ENCODE results near the gene ZNF493.
A peak's percentile ranks its signal among the peaks of the same experiment; 100 is the strongest.

The ZNF493 gene

DNA sequence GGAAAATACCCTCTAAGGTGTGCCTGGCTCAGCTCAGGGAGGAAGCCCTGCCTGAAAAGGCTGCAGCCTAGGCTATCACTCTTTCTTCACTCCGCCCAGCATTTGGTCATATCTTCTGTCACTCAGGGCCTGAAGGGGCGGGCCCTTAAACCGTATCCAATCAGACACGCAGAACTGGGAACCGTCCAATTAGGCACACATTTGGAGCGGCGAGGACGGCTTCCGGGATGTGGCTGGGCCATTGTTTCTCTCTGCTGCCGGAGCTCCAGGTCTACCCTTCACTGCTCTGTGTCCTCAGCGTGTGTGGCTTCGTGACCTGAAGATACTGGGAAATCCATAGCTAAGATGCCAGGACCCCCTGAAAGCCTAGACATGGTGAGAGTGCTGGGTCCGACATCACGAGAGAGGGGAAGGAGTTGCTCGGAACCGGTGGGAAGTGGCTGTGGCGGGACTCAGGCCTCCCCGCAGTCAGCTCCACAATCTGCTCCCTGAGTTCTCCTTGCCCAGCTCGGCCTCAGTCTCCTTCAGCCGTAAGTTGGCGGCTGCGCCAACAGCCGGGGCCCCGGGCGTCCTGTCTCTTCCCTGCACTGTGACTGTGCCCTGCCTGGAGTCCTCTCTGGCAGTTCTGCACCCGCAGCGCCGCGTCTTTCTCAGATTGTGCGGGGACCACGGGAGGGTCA lies at the start of gene ZNF493:
TSS of gene ZNF493 (plus strand) at position 241 of the 680 bp plus-strand sequence. CDS start at position 346, 105 bp downstream.
- peak; percentile 76 to 77 (median 76) for DNase-seq (ENCODE audit: low read depth in 3 of 3, low spot score in 1 of 3)

DNA sequence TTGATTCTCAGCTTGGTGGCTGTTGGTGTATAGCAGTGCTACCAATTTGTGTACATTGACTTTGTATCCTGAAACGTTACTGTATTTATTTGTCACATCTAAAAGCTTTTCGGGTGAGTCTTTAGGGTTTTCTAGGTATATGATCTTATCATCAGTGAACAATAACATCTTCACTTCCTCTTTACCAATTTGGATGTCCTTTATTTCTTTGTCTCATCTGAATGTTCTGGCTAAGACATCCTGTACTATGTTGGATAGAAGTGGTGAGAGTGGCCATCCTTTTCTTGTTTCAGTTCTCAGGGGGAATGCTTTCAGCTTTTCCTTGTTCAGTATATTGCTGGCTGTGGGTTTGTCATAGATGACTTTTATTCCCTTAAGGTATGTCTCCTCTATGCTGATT lies 44.1 kb upstream of the ZNF493 start:
- DNase-seq (ENCODE audit: low read depth in 3 of 3, low spot score in 1 of 3), result no peak

DNA sequence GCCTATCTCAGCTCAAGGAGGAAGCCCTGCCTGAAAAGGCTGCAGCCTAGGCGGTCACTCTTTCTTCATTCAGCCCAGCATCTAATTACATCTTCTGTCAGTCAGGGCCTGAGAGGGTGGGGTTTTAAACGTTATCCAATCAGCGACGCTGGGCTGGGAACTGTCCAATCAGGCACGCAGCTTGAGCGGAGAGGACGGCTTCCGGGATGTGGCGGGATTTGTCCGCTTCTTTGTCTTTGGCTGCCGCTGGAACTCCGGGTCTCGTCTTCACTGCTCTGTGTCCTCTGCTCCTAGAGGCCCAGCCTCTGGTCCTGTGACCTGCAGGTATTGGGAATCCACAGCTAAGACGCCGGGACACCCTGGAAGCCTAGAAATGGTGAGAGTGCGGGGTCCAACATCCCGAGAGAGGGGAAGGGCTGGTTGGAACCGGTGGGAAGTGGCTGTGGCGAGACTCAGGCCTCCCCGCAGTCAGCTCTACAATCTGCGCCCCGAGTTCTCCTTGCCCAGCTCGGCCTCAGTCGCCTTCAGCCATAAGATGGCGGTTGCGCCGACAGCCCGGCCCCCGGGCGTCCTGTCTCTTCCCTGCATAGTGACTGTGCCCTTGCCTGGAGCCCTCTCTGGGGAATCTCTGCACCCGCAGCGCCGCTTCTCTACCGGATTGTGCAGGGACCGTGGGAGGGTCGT lies 38.0 kb upstream of the ZNF493 start, which contains the start of gene ZNF738:
TSS of gene ZNF738 (plus strand) at position 233 of the 684 bp plus-strand sequence. CDS start at position 374, 141 bp downstream.
- DNase-seq (ENCODE audit: low read depth in 3 of 3, low spot score in 1 of 3), result peak; percentile 54 to 63 (median 57)

- DNase-seq (ENCODE audit: low read depth in 3 of 3, low spot score in 1 of 3), result no peak
Measured at GRCh38 chr19:21362291-21362690, 34.6 kb upstream of the ZNF493 start.

- no peak for DNase-seq (ENCODE audit: low read depth in 3 of 3, low spot score in 1 of 3)
Measured at GRCh38 chr19:21383980-21384582, 12.9 kb upstream of the ZNF493 start.

DNA sequence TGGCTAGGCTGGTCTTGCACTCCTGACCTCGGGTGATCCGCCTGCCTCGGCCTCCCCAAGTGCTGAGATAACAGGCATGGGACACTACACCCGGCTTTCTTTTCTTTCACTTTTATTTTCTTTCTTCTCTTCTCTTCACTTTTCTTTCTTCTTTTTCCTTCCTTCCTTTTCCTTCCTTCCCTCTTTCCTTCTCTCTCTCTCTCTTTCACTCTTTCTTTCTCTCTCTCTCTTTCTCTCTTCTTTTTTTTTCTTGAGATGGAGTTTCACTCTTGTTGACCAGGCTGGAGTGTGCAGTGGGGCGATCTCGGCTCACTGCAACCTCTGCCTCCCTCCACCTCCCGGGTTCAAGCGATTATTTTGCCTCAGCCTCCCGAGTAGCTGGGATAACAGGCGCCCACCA lies 812 bp upstream of the ZNF493 start:
- DNase-seq (ENCODE audit: low read depth in 3 of 3, low spot score in 1 of 3), result no peak

DNA sequence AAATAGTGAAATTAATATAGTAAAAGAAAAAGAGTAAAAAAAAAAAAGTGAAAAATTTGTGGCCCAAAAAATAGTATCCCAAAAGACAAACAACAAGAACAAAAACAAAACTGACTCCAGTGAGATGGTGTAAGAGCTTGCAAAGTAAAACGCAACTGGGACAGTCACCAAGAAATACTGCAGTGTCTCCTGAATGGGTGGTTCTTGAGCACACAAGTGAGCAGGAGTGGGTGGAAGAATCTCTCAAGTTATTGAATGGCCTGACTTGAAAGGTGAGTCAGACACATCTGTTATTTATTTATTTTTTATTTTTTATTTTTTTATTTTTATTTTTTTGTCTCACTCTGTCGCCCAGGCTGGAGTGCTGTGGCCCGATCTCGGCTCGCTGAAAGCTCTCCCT lies 1.9 kb downstream of the ZNF493 start:
- no peak for DNase-seq (ENCODE audit: low read depth in 3 of 3, low spot score in 1 of 3)

DNA sequence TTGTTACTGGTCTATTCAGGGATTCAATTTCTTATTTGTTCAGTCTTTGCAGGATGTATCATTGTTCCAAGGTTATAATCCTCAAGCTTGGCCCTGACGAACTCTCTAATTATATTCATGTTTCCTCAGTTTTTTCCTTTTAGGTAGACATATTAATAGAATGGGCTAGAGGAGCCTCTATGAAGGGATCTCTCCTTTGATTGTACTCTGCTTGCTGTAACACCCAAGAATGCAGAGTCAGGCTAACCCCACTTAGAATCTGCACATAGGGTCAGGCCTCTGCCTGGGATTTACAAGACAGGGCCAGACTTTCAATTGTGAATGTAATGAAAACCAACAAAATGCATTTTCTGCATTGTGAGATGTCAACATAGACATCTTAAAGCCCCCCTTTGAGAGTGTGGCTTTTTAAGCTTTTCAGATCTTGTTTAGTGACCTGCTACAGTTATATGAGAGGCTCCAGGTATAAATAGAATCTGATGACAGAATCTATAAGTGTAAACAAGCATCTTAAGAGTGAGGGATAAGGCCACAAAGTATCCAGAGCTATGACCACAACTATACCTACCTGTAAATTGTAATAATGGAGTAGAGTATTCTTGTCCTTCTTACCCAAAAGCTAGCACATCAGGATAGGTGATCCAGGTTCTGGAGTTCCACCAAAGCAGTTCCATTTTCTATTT lies 5.5 kb downstream of the ZNF493 start:
- DNase-seq (ENCODE audit: low read depth in 3 of 3, low spot score in 1 of 3), result no peak

- no peak for DNase-seq (ENCODE audit: low read depth in 3 of 3, low spot score in 1 of 3)
Measured at GRCh38 chr19:21410166-21410565, 13.2 kb downstream of the ZNF493 start.

GRCh38 chr19:21422244-21422643 lies 25.3 kb downstream of the ZNF493 start:
- DNase-seq (ENCODE audit: low read depth in 3 of 3, low spot score in 1 of 3), result no peak

DNA sequence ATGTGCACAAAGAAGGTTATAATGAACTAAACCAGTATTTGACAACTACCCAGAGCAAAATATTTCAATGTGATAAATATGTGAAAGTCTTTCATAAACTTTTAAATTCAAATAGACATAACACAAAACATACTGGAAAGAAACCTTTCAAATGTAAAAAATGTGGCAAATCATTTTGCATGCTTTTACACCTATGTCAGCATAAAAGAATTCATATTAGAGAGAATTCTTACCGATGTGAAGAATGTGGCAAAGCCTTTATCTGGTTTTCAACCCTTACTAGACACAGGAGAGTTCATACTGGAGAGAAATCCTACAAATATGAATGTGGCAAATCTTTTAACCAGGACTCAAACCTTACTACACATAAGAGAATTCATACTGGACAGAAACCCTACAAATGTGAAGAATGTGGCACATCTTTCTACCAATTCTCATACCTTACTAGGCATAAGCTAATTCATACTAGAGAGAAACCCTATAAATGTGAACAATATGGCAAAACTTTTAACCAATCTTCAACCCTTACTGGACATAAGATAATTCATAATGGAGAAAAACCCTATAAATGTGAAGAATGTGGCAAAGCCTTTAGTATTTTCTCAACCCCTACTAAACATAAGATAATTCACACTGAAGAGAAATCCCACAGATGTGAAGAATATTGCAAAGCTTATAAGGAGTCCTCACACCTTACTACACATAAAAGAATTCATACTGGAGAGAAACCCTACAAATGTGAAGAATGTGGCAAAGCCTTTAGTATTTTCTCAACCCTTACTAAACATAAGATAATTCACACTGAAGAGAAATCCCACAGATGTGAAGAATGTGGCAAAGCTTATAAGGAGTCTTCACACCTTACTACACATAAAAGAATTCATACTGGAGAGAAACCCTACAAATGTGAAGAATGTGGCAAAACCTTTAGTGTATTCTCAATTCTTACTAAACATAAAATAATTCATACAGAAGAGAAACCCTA lies 26.4 kb downstream of the ZNF493 start:
- no peak for DNase-seq (ENCODE audit: low read depth in 3 of 3, low spot score in 1 of 3)

DNA sequence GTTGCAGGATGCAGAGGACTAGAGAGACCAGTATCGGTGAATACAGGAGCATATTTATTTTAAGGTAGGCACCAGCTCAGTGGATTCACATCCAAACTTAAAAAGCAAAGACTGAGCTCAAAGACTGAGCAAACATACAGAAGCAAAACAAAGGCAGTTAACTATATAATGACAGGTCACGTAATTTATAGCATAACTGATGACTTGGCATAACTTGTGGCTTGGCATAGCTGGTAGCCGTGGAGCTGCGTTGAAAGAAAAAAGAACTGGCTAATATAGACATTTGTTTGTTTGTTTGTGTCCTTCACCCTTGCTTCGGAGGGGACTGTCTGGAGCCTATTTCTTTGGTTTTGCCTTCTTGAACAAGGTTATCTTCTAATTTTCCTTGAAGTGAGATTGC lies 33.7 kb downstream of the ZNF493 start:
- DNase-seq (ENCODE audit: low read depth in 3 of 3, low spot score in 1 of 3), result no peak

- DNase-seq (ENCODE audit: low read depth in 3 of 3, low spot score in 1 of 3), result no peak
Measured at GRCh38 chr19:21432590-21432989, 35.7 kb downstream of the ZNF493 start.

- no peak for DNase-seq (ENCODE audit: low read depth in 3 of 3, low spot score in 1 of 3)
Measured at GRCh38 chr19:21434516-21434915, 37.6 kb downstream of the ZNF493 start.

GRCh38 chr19:21434967-21435544 lies 38.1 kb downstream of the ZNF493 start:
- no peak for DNase-seq (ENCODE audit: low read depth in 3 of 3, low spot score in 1 of 3)

- no peak for DNase-seq (ENCODE audit: low read depth in 3 of 3, low spot score in 1 of 3)
Measured at GRCh38 chr19:21439201-21439751, 42.3 kb downstream of the ZNF493 start.

- DNase-seq (ENCODE audit: low read depth in 3 of 3, low spot score in 1 of 3), result no peak
Measured at GRCh38 chr19:21440321-21440720, 43.4 kb downstream of the ZNF493 start.

DNA sequence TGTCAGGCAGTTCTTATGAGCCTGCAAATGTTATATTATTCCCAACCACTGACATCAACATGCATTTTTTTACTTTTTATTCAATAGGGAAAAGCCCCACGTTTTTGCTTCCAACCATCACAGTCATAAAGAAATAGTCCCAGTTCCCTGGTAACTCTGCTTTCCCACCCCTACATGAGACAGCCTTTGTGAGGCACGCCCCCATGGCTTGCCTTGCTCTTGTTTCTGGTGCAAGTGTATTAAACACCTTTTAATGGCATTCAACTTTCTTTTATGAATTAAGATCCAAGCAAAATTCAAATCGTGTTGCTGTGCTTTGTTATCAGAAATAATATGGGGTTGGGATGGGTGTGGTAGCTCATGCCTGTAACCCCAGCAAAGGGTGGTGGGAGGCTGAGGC lies 54.3 kb downstream of the ZNF493 start:
- DNase-seq (ENCODE audit: low read depth in 3 of 3, low spot score in 1 of 3), result no peak

DNA sequence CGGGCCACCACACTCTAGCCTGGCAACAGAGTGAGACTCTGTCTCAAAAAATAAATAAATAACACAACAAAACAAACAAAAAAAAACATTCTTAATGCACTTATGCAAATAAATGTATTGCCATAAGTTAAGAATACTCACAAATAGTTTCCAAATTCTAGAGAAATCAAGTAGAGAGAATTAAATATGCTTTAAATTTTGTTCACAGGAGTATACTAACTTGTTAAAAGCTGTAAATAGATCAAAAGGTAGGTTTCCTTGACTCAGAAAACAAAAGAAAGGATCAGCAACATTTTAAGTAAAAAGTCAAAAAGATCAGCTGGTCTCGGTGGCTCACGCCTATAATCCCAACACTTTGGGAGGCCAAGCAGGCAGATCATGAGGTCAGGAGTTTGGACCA lies 58.0 kb downstream of the ZNF493 start:
- DNase-seq (ENCODE audit: low read depth in 3 of 3, low spot score in 1 of 3), result no peak

GRCh38 chr19:21460686-21461085 lies 63.8 kb downstream of the ZNF493 start:
- no peak for DNase-seq (ENCODE audit: low read depth in 3 of 3, low spot score in 1 of 3)
